HepG2 (cell line): ENCODE measurements around the gene INTS3. TPM values are rescaled to one million over a fixed set of nuclear protein-coding genes. Genes with fewer than 3 reads are reported as not detected.

Source experiments
- AGO1 ChIP-seq: fragments of 200-400 bp; formaldehyde crosslinking; IDR thresholded peaks from 2 replicates; pipeline ENCODE4 v1.6.1; 2017; ENCODE audit warnings: mild to moderate bottlenecking, low read depth, low read length, moderate library complexity; ENCODE audit not compliant: poor library complexity, severe bottlenecking
- ATRX ChIP-seq: sonication (generic); formaldehyde crosslinking; IDR thresholded peaks from 2 replicates; pipeline ENCODE4 v1.4.0; 2020; ENCODE audit warnings: missing genetic modification reagents, borderline replicate concordance
- CBFB ChIP-seq: sonication (generic); formaldehyde crosslinking; IDR thresholded peaks from 2 replicates; pipeline ENCODE4 v1.4.0; 2020; ENCODE audit warnings: missing genetic modification reagents
- EP300 ChIP-seq, 3 experiments: sonication (generic) in 1 of 3; formaldehyde crosslinking in 1 of 3; IDR thresholded peaks; 2 replicates each; pipeline versions ENCODE4 v1.5.1 to v1.6.1; 2011 to 2020; ENCODE audit warnings: low read depth in 2 of 3, low read length in 2 of 3, borderline replicate concordance in 1 of 3, improper control_type of control experiment in 1 of 3, mild to moderate bottlenecking in 1 of 3, missing genetic modification reagents in 1 of 3, moderate library complexity in 1 of 3
- FOSL1 ChIP-seq: sonication (generic); formaldehyde crosslinking; IDR thresholded peaks from 2 replicates; pipeline ENCODE4 v1.9.0; 2021; ENCODE audit warnings: missing genetic modification reagents, borderline replicate concordance
- PLRG1 ChIP-seq: fragments of 450-650 bp; conservative IDR thresholded peaks from 2 replicates; pipeline ENCODE4 v1.6.1; 2016
- RORA ChIP-seq: sonication (generic); formaldehyde crosslinking; IDR thresholded peaks from 2 replicates; pipeline ENCODE4 v1.5.0; 2020; ENCODE audit warnings: mild to moderate bottlenecking, missing genetic modification reagents, moderate library complexity
- SRY ChIP-seq: sonication (generic); formaldehyde crosslinking; IDR thresholded peaks from 2 replicates; pipeline ENCODE4 v1.8.0; 2022; ENCODE audit warnings: mild to moderate bottlenecking, missing genetic modification reagents
- ZFP90 ChIP-seq: sonication (generic); formaldehyde crosslinking; IDR thresholded peaks from 2 replicates; pipeline ENCODE4 v1.8.0; 2022; ENCODE audit warnings: missing genetic modification reagents, mild to moderate bottlenecking, inconsistent platforms, borderline replicate concordance
- ZNF207 ChIP-seq: fragments of 450-650 bp; IDR thresholded peaks from 2 replicates; pipeline ENCODE4 v1.6.1; 2016; ENCODE audit warnings: antibody characterized with exemption, borderline replicate concordance
- ZNF260 ChIP-seq: sonication (generic); formaldehyde crosslinking; IDR thresholded peaks from 2 replicates; pipeline ENCODE4 v1.4.0; 2020; ENCODE audit warnings: missing genetic modification reagents, low read depth, mild to moderate bottlenecking, borderline replicate concordance
- ZNF292 ChIP-seq: sonication (generic); formaldehyde crosslinking; IDR thresholded peaks from 2 replicates; pipeline ENCODE4 v1.8.1; 2022; ENCODE audit warnings: mild to moderate bottlenecking, low read depth, missing genetic modification reagents, borderline replicate concordance
- ZNF33A ChIP-seq: sonication (generic); formaldehyde crosslinking; IDR thresholded peaks from 2 replicates; pipeline ENCODE4 v1.5.1; 2020; ENCODE audit warnings: missing genetic modification reagents, mild to moderate bottlenecking, moderate library complexity, borderline replicate concordance
- ZNF564 ChIP-seq: sonication (generic); formaldehyde crosslinking; IDR thresholded peaks from 2 replicates; pipeline ENCODE4 v1.8.1; 2023; ENCODE audit warnings: mild to moderate bottlenecking, missing genetic modification reagents
- ZNF746 ChIP-seq: sonication (generic); formaldehyde crosslinking; IDR thresholded peaks from 2 replicates; pipeline ENCODE4 v1.8.0; 2022; ENCODE audit warnings: mild to moderate bottlenecking, missing genetic modification reagents
- ZNF780A ChIP-seq: sonication (generic); formaldehyde crosslinking; IDR thresholded peaks from 2 replicates; pipeline ENCODE4 v1.8.0; 2022; ENCODE audit warnings: mild to moderate bottlenecking, missing genetic modification reagents, moderate library complexity
- polyA plus RNA-seq, 8 experiments: library from polyadenylated mRNA; depleted of rRNA in 3 of 8; stranded (reverse) in 7 of 8; unstranded in 1 of 8; fragments of >200 nt; fragmentation: Illumina TruSeq in 4 of 8; extraction: Trizol in 4 of 8; gene quantifications; 2 replicates each; pipeline versions ENCODE4 v1.2.1 to v1.2.3, GENCODE V29; 2011 to 2016; ENCODE audit warnings: low read depth in 4 of 8, missing spikeins in 1 of 8, mixed read lengths in 1 of 8; ENCODE audit not compliant: insufficient read depth in 1 of 8
- total RNA-seq, 5 experiments: library from RNA; depleted of rRNA; stranded (reverse); fragments of >200 nt; fragmentation: Illumina TruSeq; extraction: Trizol; gene quantifications; 2 replicates each; pipeline ENCODE4 v1.2.3, GENCODE V29; 2016; ENCODE audit warnings: low read depth in 1 of 5
- TF ChIP-seq, protein P1 (sequence below), 2 experiments: IDR thresholded peaks; 2 replicates each; pipeline ENCODE4 v1.6.1; 2011 to 2012; ENCODE audit warnings: low read length in 2 of 2, borderline replicate concordance in 1 of 2, low read depth in 1 of 2, mild to moderate bottlenecking in 1 of 2, moderate library complexity in 1 of 2
- TF ChIP-seq, protein P2 (sequence below): sonication (generic); formaldehyde crosslinking; conservative IDR thresholded peaks from 2 replicates; pipeline ENCODE4 v1.4.0; 2020; ENCODE audit warnings: missing genetic modification reagents
- TF ChIP-seq, protein P3 (sequence below): sonication (generic); formaldehyde crosslinking; IDR thresholded peaks from 2 replicates; pipeline ENCODE4 v1.4.0; 2020; ENCODE audit warnings: missing genetic modification reagents; ENCODE audit errors: not compliant biosample characterization
- TF ChIP-seq, protein P4 (sequence below): sonication (generic); formaldehyde crosslinking; IDR thresholded peaks from 2 replicates; pipeline ENCODE4 v1.4.0; 2020; ENCODE audit warnings: mild to moderate bottlenecking, missing genetic modification reagents

Gene INTS3
- total and polyA plus RNA-seq, 2 of the 13 experiments (the other 11 are each of a cell fraction or from before 2014, with no cell fraction given) = 17.2 to 27.2 TPM

DNA sequence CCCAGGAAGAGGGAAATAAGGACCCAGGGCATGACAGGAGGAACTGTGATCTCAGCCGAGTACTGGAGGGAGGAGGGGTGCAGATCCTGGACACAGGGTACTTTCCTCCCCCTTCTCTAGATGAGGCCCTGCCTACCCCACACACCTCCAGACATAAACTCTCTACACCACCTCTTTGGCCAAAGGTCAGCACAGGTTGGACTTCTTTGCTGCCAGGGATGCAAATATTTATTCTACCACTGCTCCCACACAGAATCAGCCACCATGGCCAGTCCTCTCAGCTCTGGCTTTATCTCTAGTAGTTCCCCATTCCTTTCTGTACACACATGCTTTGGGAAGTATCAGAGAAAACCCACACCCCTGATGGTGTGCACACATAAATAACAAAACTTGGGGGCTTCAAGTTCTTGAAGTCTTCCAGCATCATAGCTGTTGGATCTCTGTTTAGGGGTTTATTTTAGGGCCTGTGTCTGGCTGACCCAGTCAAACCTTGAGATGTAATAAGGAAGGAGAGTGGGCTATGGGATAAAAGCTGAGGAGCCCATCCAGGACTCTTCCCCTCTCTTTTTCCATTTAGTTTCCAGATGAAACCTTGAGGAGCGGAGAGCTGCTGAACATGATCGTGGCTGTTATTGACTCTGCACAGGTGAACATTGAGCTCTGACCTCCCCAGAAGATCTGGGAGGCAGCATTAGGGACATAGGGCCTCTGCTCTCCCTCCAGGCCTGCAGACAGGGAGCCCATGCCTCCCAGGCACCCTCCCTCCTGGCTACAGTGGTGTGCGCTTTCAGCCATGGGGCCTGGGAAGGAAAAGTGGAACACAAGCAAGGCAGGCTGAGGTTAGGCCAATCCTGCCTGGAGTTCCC lies 40.7 kb downstream of the INTS3 start (continued):
- no peak for TF ChIP-seq ZNF260 (CRISPR knock-in tag)
- no peak for TF ChIP-seq AGO1
- TF ChIP-seq, protein P1, sequence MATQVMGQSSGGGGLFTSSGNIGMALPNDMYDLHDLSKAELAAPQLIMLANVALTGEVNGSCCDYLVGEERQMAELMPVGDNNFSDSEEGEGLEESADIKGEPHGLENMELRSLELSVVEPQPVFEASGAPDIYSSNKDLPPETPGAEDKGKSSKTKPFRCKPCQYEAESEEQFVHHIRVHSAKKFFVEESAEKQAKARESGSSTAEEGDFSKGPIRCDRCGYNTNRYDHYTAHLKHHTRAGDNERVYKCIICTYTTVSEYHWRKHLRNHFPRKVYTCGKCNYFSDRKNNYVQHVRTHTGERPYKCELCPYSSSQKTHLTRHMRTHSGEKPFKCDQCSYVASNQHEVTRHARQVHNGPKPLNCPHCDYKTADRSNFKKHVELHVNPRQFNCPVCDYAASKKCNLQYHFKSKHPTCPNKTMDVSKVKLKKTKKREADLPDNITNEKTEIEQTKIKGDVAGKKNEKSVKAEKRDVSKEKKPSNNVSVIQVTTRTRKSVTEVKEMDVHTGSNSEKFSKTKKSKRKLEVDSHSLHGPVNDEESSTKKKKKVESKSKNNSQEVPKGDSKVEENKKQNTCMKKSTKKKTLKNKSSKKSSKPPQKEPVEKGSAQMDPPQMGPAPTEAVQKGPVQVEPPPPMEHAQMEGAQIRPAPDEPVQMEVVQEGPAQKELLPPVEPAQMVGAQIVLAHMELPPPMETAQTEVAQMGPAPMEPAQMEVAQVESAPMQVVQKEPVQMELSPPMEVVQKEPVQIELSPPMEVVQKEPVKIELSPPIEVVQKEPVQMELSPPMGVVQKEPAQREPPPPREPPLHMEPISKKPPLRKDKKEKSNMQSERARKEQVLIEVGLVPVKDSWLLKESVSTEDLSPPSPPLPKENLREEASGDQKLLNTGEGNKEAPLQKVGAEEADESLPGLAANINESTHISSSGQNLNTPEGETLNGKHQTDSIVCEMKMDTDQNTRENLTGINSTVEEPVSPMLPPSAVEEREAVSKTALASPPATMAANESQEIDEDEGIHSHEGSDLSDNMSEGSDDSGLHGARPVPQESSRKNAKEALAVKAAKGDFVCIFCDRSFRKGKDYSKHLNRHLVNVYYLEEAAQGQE (IDR thresholded peaks at IDR 0.05; ENCODE audit: borderline replicate concordance in 1 of 2, low read depth in 1 of 2, low read length in 2 of 2) = no peak
- no peak for TF ChIP-seq SRY (CRISPR knock-in tag)
- no peak for TF ChIP-seq ZNF564
- TF ChIP-seq, protein P2, sequence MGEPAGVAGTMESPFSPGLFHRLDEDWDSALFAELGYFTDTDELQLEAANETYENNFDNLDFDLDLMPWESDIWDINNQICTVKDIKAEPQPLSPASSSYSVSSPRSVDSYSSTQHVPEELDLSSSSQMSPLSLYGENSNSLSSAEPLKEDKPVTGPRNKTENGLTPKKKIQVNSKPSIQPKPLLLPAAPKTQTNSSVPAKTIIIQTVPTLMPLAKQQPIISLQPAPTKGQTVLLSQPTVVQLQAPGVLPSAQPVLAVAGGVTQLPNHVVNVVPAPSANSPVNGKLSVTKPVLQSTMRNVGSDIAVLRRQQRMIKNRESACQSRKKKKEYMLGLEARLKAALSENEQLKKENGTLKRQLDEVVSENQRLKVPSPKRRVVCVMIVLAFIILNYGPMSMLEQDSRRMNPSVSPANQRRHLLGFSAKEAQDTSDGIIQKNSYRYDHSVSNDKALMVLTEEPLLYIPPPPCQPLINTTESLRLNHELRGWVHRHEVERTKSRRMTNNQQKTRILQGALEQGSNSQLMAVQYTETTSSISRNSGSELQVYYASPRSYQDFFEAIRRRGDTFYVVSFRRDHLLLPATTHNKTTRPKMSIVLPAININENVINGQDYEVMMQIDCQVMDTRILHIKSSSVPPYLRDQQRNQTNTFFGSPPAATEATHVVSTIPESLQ (CRISPR knock-in tag) = no peak
- TF ChIP-seq ZNF207 = no peak
- TF ChIP-seq ZNF780A (CRISPR knock-in tag) = no peak
- no peak for TF ChIP-seq ZNF33A (CRISPR knock-in tag)
- 0 out of 2 replicates have a peak, but pooled peaks have one; percentile 36 for TF ChIP-seq CBFB (CRISPR knock-in tag)
- 0 out of 2 replicates have a peak, but pooled peaks have one; percentile 25 for TF ChIP-seq ZFP90
- no peak; the same call in 1 of the 2 replicates for TF ChIP-seq ZNF292
- no peak for TF ChIP-seq FOSL1 (CRISPR knock-in tag)
- TF ChIP-seq, protein P3, sequence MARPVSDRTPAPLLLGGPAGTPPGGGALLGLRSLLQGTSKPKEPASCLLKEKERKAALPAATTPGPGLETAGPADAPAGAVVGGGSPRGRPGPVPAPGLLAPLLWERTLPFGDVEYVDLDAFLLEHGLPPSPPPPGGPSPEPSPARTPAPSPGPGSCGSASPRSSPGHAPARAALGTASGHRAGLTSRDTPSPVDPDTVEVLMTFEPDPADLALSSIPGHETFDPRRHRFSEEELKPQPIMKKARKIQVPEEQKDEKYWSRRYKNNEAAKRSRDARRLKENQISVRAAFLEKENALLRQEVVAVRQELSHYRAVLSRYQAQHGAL = no peak
- TF ChIP-seq, protein P4, sequence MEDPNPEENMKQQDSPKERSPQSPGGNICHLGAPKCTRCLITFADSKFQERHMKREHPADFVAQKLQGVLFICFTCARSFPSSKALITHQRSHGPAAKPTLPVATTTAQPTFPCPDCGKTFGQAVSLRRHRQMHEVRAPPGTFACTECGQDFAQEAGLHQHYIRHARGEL = no peak
- TF ChIP-seq RORA (CRISPR knock-in tag) = no peak
- TF ChIP-seq EP300 (IDR thresholded peaks at IDR 0.05; ENCODE audit: low read depth in 2 of 2, low read length in 2 of 2) = peak in 1 of 2 experiments; percentile 71; a peak in 2 of 4 replicates
- TF ChIP-seq EP300 (CRISPR knock-in tag; IDR thresholded peaks at IDR 0.05; ENCODE audit: borderline replicate concordance) = 0 out of 2 replicates have a peak, but pooled peaks have one; percentile 13
- 0 out of 2 replicates have a peak, but pooled peaks have one; percentile 63 for TF ChIP-seq ZNF746 (CRISPR knock-in tag)
- no peak for TF ChIP-seq ATRX (CRISPR knock-in tag)
- TF ChIP-seq PLRG1 = no peak
